GM18505 (cell line): ENCODE measurements around the gene RGS6.

Experiments used
- ATAC-seq: cut with Tn5 transposase; IDR thresholded peaks from one replicate; pipeline ENCODE4 v1.9.1; 2021; ENCODE audit not compliant: unreplicated experiment
- POLR2A ChIP-seq: IDR thresholded peaks from 4 replicates; pipeline ENCODE4 v1.6.1; 2011; ENCODE audit warnings: borderline replicate concordance; ENCODE audit not compliant: insufficient read depth, insufficient read length; ENCODE audit errors: extremely low read depth

RGS6 gene

DNA sequence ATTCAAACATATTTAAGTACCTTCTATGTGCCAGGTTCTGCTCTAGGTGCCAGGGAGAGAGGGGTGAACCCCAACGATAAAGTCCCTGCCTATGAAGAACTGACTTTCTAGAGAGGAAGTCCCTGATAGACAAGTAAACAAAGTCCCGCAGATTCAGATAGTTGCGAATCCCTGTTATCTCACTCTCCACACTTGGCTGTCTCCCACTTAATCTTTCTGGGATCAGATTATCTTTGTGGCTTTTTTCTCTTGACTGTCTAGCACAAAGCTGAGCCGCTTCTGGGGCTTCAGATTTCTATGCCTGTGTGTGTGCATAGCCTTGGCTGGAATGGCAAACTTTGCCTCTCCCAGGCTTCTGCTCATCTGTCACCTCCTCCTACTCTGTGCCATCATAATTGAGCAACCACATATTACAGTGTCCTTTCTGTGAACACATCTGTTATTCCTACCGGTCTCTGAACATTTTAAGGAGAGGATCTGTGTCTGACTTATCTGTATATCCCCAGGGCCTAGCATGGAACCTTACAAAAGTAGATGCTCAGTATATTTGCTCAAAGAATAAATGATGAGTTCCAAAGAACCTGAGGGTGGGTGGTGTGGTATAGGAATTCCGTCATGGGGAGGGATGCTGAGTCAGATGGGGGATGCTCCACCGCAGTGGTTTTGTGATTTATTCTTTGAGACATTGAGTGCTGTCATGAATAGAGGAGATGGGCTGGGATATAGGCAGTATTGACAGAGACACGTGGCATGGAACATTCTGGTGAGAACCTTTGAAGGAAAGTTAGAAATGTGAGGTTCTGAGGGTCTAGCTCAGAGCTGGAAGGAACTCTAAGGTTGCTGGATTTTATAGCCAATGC is 28.5 kb downstream of the RGS6 start:
- no peak for TF ChIP-seq POLR2A
- ATAC-seq, result no peak

DNA sequence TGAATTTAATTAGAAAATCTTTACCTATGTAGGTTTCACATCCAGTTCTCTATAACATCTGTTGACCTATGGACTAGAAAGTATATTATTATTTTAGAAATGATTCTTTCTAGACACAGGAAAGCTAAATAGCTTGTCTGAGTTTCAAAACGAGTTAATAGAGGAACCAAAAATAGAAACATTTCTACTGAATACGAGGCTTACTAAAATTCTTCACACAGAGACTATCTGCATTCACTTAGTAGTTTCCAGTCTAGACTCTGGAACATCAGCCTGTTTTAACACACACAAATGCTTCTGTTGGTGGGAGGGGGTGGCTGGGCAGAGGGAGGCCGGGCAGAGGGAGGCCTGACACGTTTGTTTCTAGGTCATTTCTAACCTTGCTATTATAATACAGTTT is 29.7 kb downstream of the RGS6 start:
- no peak for TF ChIP-seq POLR2A
- ATAC-seq, result no peak

DNA sequence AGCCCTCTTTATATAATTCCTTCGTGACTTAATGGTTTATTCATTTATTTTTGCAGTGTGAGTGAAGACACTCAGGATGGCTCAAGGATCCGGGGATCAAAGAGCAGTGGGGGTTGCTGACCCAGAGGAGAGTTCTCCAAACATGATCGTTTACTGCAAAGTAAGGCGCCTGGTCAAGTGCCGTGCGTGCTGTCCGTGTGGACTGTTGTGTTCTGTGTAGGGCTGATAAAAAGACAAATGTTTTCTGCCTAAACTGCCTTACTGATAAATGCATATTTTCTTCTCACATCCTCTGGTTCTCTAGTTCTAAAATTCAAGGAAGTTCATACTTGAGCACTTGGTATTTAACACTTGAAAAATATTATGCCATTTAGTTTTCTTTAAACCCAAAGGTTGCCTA is 32.5 kb downstream of the RGS6 start:
- no peak for ATAC-seq
- TF ChIP-seq POLR2A, result no peak

DNA sequence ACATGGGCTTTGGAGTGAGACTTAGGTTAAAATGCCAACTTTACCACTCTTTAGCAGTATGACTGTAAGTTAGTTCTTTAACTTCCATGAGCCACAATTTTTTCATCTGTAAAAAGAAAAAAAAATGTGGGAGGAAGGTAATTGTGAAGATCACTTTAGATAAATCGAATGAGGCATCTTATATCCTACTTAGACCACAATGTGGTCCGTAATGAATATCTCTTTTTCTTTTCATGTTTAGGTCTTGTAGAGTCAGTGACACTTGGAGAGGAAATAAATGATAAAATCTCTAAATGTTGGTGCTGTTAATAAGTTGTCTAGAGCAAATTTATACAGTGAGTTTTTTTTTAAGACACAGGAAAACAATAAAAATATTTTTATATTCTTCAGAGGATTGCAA is 34.3 kb downstream of the RGS6 start:
- ATAC-seq, result no peak
- no peak for TF ChIP-seq POLR2A

DNA sequence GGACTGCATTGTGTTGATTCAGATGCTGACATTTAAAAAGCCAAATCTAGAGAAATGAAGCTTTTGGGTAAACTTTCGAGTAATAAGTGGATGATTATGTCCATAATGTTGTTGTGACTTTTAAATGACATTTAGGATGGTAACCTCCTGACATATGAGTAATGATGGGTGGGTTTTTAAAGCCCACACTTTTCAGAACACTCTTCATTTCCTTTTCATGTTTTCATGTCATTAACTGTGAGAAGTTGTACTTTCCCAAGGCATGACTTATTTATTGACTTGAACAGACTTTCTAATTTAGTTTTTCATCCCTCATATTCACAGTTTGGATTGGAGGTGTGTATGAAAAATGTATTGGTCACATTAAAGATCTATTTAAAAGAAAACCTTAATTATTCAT is 35.5 kb downstream of the RGS6 start:
- TF ChIP-seq POLR2A, result no peak
- no peak for ATAC-seq

DNA sequence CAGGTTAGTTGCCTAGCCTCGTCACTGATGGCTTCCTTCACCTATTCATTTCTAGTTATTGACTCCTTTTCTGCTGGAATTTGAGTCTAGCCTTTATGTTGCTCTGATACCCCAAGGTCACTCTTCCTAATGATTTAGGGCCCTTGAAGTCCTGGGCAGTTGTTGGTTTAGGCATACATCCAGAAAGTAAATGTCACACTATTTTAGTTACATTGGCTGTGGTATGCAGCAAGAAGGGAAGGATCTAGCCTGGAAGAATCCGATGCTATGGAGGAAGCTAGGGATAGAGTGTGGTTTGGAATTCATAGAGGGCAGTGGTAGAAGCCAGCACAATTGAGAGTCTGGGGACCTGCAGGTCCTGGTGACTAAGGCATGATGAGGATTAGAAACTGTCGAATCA is 38.0 kb downstream of the RGS6 start:
- no peak for TF ChIP-seq POLR2A
- no peak for ATAC-seq

DNA sequence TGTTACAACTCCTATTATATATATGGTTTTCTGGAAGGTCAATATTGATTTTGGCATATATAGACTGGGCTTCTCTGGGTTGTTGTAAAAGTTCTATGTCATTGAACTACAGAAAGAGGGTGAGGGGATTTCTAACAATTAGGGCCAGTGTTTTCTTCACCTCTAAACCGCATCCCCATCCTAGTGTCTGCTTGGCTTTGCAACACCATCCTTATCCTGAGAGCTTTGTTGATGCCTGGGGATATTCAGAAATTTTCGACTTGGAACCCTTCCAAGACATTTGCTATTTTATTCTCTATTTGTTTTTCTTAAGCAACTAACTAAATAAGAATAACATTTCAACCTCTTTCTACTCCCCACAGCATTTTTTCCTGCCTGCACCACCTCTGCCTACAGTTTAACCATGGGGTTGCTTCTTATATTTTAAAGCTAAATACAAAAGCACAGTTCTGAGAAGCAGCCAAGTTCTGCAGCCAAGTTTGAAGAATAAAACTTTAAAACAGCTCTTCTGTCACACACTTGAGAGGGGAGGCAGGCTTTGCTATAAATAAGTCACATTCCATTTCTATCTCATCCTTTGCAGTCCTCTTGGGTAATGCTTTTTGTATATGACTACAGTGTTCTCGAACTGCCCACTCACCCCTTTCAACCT is 53.4 kb downstream of the RGS6 start:
- no peak for TF ChIP-seq POLR2A
- ATAC-seq, result no peak

DNA sequence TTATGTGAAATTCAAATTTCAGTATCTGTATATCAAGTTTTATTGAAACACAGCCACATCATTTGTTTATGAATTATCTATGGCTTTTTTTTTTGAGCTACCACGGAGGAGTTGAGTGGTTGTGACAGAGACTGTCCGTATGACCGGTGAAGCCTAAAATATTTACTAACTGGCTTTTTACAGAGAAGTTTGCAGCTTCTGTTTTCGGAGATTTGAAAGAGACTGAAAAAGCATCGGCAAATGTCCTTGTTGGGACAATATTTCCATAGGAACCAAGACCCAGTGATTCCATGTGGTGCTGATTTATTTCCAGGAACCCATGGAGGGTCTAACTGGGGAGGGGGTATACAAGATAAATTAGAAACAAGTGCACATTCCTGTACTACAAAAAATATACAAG is 56.2 kb downstream of the RGS6 start:
- no peak for TF ChIP-seq POLR2A
- ATAC-seq, result no peak

DNA sequence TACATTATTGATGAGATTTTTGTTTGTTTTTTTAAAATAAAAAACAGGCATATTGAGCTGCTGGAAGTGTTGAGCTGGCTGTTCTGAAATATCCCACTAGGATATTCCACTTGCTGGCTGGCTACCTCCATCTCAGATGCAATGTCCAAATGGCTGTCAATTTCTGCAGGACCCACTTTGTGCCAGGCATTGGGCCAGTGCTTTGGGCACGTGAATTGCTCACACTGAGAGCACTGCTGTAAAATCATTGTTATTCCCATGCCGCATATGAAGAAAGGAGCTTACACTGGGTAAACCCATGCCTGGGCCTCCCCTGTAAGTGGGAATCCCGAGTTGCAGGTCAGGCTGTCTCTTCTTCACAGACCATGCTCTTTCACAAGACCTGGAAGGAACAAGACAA is 56.7 kb downstream of the RGS6 start:
- no peak for ATAC-seq
- no peak for TF ChIP-seq POLR2A

DNA sequence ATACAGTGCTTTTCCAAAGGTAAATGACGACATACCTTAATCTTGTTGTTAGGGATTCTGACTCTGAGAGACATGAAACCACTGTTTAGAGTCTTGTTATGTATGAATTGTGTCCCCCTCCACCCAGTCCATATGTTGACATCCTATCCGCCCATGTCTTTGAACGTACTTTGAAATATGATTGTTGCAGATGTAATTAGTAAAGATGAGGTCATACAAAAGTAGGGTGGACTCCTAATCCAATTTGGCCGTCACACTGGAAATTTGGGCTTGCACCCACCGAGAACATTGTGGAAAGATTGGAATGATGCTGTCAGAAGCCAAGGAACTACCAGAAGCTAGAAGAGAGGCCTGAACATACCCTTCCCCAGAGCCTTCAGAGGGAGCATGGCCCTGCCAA is 62.2 kb downstream of the RGS6 start:
- no peak for TF ChIP-seq POLR2A
- ATAC-seq, result no peak

DNA sequence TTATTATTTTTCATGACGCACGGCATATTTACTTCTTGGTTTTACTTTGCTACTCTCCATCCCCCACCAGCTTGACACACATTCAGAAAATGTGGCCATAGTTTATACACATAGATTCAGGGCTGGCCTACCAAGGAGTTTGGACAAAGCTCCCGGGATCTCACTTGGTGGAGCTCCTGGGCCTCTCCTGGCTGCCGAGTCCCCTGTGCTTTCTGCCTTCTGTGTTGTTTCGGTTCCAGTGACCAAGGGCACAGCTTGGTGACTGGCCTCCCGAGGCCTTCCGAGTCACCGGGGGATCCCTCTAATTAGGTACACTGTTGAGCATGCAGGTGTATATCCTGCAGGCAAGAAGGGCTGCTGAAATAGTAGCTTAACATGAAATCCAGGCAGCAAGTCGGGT is 63.5 kb downstream of the RGS6 start:
- ATAC-seq, result no peak
- TF ChIP-seq POLR2A, result no peak

DNA sequence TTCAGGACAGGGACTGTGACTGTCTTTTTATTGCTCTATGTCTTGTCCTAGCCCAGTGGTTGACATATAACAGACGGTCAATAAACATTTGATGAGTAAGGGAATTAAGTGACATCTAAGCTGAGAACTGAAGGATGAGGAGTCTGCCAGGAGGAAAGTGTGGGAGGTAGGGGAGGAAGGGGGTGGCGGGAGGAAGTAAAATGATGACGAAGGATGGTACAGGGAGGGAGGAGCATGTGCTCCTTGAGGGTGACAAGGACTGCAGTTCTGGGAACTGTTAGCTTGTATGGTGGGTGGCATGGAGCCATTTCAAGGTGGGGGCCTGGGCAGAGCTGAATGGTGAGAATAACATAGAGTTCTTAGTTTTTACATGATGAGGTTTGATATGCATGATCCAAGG is 64.4 kb downstream of the RGS6 start:
- no peak for ATAC-seq

DNA sequence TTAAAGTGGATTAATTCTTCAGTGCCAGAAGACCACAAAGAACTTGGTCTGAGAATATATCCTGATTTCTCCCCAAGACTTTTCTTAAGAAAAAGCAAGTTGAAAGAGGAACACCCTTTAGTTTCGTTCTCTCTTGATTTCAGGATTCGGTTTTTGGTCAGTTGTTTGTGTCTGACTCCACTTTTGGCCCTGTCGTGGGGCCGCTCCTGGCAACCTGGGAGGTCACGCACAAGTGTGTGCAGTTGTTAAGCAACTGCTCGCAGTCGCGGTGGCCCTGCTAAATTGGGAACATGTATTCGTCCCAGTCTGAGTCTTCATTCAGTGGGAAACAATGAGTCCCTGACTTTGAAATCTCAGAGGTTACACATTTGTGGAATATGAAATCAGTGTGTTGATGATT is 68.7 kb downstream of the RGS6 start:
- no peak for ATAC-seq
- TF ChIP-seq POLR2A, result no peak

More for the DNA sequence above, 64.4 kb downstream of the RGS6 start:
- no peak for TF ChIP-seq POLR2A

DNA sequence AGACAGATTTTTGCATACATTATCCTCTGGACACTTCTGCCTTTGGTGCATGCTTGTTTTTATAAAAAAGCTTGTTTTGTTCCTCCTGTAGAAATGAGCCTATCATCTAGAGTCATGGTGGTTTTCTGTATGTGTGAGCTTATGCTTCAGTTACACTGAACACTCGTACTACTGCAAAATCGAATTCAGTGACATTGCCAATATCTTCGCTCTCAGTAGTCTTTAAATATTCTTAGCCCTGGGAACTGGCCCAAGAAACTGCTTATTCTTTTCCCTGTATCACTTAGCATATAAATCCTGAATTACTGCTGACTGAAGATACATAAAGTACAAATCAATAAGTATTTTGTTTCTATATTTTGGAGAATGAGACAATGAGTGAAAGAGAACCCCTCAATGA is 70.5 kb downstream of the RGS6 start:
- ATAC-seq, result no peak
- TF ChIP-seq POLR2A, result no peak
